ENCODE measurements around the gene GAS6. TPM values are rescaled to one million over a fixed set of nuclear protein-coding genes. Genes with fewer than 3 reads are reported as not detected.

The GAS6 gene
- total RNA-seq, 2 donors from 2014 or later, result 206 to 254 TPM

DNA sequence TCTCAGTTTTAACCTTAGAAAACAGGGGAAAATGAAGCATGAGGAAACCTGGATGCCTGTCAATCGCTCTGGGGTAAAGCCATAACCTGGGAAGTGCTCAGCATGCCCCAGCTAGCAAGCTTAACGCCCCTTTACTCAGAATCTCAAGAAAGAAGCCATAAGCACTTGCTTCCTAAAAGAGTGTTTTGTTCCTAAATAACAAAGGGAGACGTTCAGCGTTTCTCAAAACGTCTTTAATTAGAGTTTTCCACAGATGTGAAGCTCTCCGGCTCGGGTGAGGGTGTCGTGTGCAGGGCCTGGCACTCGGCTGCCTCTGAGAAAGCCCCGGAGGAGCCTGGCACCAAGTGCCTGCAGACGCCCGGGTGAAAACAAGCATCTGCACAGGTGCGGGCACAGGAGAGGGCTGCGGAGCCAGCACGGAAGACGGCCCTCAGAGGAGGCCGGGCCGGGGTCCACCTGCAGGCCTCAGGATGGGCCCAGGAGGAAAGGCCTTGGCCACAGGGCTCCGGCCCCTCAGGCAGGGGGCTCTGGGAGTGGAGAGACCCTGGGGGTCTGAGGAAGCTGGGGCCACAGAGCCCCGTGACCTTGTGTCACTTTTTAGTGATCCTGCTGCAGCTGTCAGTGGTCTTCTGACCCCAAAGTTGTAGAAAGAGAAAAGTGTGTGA is 6.2 kb downstream of the GAS6 start:
- Histone ChIP-seq H3K27ac (no peak overlapping the region), H3K27me3 (no peaks in the 10 kb centered on the region), H3K9me3 (no peaks in the 10 kb centered on the region), H3K4me3 (no peak overlapping the region), H3K4me1 (peaks cover 0 to 86% of the 10 kb centered on the region in 2 donors), H3K36me3 (no peaks in the 10 kb centered on the region)
- TF ChIP-seq, protein P1, sequence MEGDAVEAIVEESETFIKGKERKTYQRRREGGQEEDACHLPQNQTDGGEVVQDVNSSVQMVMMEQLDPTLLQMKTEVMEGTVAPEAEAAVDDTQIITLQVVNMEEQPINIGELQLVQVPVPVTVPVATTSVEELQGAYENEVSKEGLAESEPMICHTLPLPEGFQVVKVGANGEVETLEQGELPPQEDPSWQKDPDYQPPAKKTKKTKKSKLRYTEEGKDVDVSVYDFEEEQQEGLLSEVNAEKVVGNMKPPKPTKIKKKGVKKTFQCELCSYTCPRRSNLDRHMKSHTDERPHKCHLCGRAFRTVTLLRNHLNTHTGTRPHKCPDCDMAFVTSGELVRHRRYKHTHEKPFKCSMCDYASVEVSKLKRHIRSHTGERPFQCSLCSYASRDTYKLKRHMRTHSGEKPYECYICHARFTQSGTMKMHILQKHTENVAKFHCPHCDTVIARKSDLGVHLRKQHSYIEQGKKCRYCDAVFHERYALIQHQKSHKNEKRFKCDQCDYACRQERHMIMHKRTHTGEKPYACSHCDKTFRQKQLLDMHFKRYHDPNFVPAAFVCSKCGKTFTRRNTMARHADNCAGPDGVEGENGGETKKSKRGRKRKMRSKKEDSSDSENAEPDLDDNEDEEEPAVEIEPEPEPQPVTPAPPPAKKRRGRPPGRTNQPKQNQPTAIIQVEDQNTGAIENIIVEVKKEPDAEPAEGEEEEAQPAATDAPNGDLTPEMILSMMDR (IDR thresholded peaks at IDR 0.05), result no peak
- DNase-seq (ENCODE audit: low spot score), result no peak

GRCh38 chr13:113856716-113857065 is 7.2 kb downstream of the GAS6 start:
- TF ChIP-seq, protein P1 (IDR thresholded peaks at IDR 0.05), result no peak
- Histone ChIP-seq H3K4me3 (no peak overlapping the region), H3K9me3 (no peaks in the 10 kb centered on the region), H3K27ac (peak overlapping the region in 1 of 2 donors; percentile 70), H3K4me1 (peaks cover 0 to 83% of the 10 kb centered on the region in 2 donors), H3K36me3 (no peaks in the 10 kb centered on the region), H3K27me3 (no peaks in the 10 kb centered on the region)
- peak; percentile 59 for DNase-seq (ENCODE audit: low spot score)

GRCh38 chr13:113855931-113856715 is 7.8 kb downstream of the GAS6 start:
- H3K4me1 ChIP-seq, result peaks cover 0 to 77% of the 10 kb centered on the region in 2 donors
- no peaks in the 10 kb centered on the region for H3K36me3 ChIP-seq
- no peaks in the 10 kb centered on the region for H3K27me3 ChIP-seq
- H3K4me3 ChIP-seq, result no peak overlapping the region
- TF ChIP-seq, protein P1 (IDR thresholded peaks at IDR 0.05), result no peak
- H3K27ac ChIP-seq, result peak overlapping the region; percentile 69 to 70
- DNase-seq (ENCODE audit: low spot score), result peak; percentile 56
- no peaks in the 10 kb centered on the region for H3K9me3 ChIP-seq

GRCh38 chr13:113855012-113855921 is 8.6 kb downstream of the GAS6 start:
- peak overlapping the region; percentile 69 to 70 for H3K27ac ChIP-seq
- peak; percentile 59 for DNase-seq (ENCODE audit: low spot score)
- TF ChIP-seq, protein P1 (IDR thresholded peaks at IDR 0.05), result no peak
- H3K4me3 ChIP-seq, result no peak overlapping the region
- no peaks in the 10 kb centered on the region for H3K9me3 ChIP-seq
- H3K4me1 ChIP-seq, result peaks cover 0 to 69% of the 10 kb centered on the region in 2 donors
- H3K36me3 ChIP-seq, result no peaks in the 10 kb centered on the region
- H3K27me3 ChIP-seq, result no peaks in the 10 kb centered on the region

DNA sequence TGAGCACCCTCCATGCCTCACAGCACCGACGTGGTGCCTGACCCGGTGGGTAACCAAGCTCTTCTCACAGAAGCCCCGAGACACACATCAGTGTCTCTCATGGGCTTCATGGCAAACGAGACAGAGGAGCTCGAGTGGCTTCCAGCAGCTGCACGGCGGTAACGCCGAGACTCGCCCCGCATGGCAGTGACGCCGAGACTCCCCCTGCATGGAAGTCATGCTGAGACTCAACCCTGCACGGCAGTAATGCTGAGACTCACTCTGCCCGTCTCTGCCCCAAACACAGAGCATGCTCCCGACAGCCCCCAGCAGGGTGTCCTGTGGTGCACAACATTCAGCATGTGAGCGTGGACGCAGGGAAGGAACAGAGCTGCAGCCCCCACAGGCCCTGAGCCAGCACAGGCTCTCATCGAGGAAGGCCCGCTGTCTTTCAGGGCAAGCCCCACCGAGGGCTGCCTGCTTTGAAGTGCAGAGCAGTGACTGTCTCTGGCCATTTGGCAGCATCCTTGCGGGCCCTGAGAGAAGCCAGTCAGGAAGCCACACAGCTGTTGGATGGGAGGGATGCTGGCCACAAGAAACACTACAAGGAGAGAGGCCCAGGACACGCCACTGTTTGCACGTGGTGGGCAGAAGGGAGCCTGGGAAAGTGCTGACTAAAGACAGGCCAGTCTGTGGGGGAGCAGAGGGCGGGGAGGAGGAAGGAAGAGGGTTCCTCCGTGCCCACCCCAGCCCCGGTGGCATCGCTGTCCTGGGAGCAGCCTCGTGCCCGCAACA is 9.5 kb downstream of the GAS6 start:
- TF ChIP-seq, protein P1 (IDR thresholded peaks at IDR 0.05), result no peak
- peak; percentile 59 for DNase-seq (ENCODE audit: low spot score)
- Histone ChIP-seq H3K27me3 (no peaks in the 10 kb centered on the region), H3K4me3 (no peak overlapping the region), H3K27ac (peak overlapping the region; percentile 69), H3K9me3 (no peaks in the 10 kb centered on the region), H3K4me1 (peaks cover 0 to 66% of the 10 kb centered on the region in 2 donors), H3K36me3 (no peaks in the 10 kb centered on the region)

All from right atrium auricular region (tissue), 2 donors.